ENCODE measurements around the gene ITGB1BP2. TPM values are rescaled to one million over a fixed set of nuclear protein-coding genes. Genes with fewer than 3 reads are reported as not detected.
"Not testable (repeated sequence)": the region's sequence is repeated elsewhere in the genome, so short reads cannot be mapped to it uniquely, and the experiment has no call there.

The ITGB1BP2 gene
- total RNA-seq, 2 experiments from 2014 or later, result 5.6 to 6.3 TPM

GRCh38 chrX:71321731-71322130, 20.2 kb downstream of the ITGB1BP2 start:
- Mint-ChIP-seq H3K4me1 (no peaks in the 10 kb centered on the region), H3K27ac (no peak overlapping the region), H3K9me3 (ENCODE audit: low read depth) (no peaks in the 10 kb centered on the region), H3K27me3 (no peaks in the 10 kb centered on the region), H3K36me3 (peaks cover 21% of the 10 kb centered on the region), H3K4me3 (no peak overlapping the region)
- DNase-seq (no peak), ATAC-seq (no peak)
- CTCF ChIA-PET, result no interaction called here

- CTCF ChIA-PET, H3K27ac Mint-ChIP-seq: not testable (repeated sequence)
Measured at GRCh38 chrX:71324452-71324851, 22.9 kb downstream of the ITGB1BP2 start.

GRCh38 chrX:71326394-71326793, 24.8 kb downstream of the ITGB1BP2 start:
- CTCF ChIA-PET, result no interaction called here
- Mint-ChIP-seq H3K4me3 (no peak overlapping the region), H3K36me3 (peaks cover 24% of the 10 kb centered on the region), H3K27ac (no peak overlapping the region), H3K4me1 (no peaks in the 10 kb centered on the region), H3K27me3 (no peaks in the 10 kb centered on the region), H3K9me3 (ENCODE audit: low read depth) (no peaks in the 10 kb centered on the region)
- ATAC-seq, result no peak
- DNase-seq, result no peak

More at GRCh38 chrX:71324452-71324851, 22.9 kb downstream of the ITGB1BP2 start:
- not testable (repeated sequence) for ATAC-seq; H3K4me1 Mint-ChIP-seq; DNase-seq; H3K4me3 Mint-ChIP-seq; H3K27me3 Mint-ChIP-seq; H3K9me3 Mint-ChIP-seq (ENCODE audit: low read depth)
- H3K36me3 Mint-ChIP-seq, result peaks cover 26% of the 10 kb centered on the region

GRCh38 chrX:71349151-71349665, 47.7 kb downstream of the ITGB1BP2 start:
- H3K27ac Mint-ChIP-seq; CTCF ChIA-PET; H3K4me1 Mint-ChIP-seq; ATAC-seq; DNase-seq; H3K9me3 Mint-ChIP-seq (ENCODE audit: low read depth); H3K4me3 Mint-ChIP-seq; H3K27me3 Mint-ChIP-seq; H3K36me3 Mint-ChIP-seq: not testable (repeated sequence)

- H3K36me3 Mint-ChIP-seq; ATAC-seq; CTCF ChIA-PET; H3K9me3 Mint-ChIP-seq (ENCODE audit: low read depth); DNase-seq; H3K4me3 Mint-ChIP-seq; H3K4me1 Mint-ChIP-seq; H3K27ac Mint-ChIP-seq; H3K27me3 Mint-ChIP-seq: not testable (repeated sequence)
Measured at GRCh38 chrX:71349867-71350266, 48.3 kb downstream of the ITGB1BP2 start.

- H3K9me3 Mint-ChIP-seq (ENCODE audit: low read depth); H3K36me3 Mint-ChIP-seq; H3K4me3 Mint-ChIP-seq; DNase-seq; H3K4me1 Mint-ChIP-seq; H3K27me3 Mint-ChIP-seq; H3K27ac Mint-ChIP-seq; CTCF ChIA-PET; ATAC-seq: not testable (repeated sequence)
Measured at GRCh38 chrX:71352439-71352838, 50.9 kb downstream of the ITGB1BP2 start.

Other genes starting within 250 kb of the ITGB1BP2 start
- 10 to 100 TPM; 37.1 to 46.2 TPM for gene SNX12, start 233.4 kb upstream of the ITGB1BP2 start, total RNA-seq
- 10 to 100 TPM; 14.6 to 15.1 TPM for gene FOXO4, start 205.9 kb upstream of the ITGB1BP2 start, total RNA-seq
- gene CXorf65, start 195.0 kb upstream of the ITGB1BP2 start, total RNA-seq, result 10 to 100 TPM; 12.1 to 18.3 TPM
- gene IL2RG, start 190.2 kb upstream of the ITGB1BP2 start, total RNA-seq, result 100 to 1,000 TPM; 370 to 512 TPM
- 10 to 100 TPM; 45.9 to 62.2 TPM for gene MED12, start 183.2 kb upstream of the ITGB1BP2 start, total RNA-seq
- 1 to 10 TPM in 1 of 2 experiments, under 1 TPM in 1; 0.87 to 1.3 TPM for gene NLGN3, start 156.9 kb upstream of the ITGB1BP2 start, total RNA-seq
- not detected for gene GJB1, start 78.5 kb upstream of the ITGB1BP2 start, total RNA-seq
- gene ZMYM3, start 47.6 kb upstream of the ITGB1BP2 start, total RNA-seq, result 10 to 100 TPM; 25.8 to 29.1 TPM
- gene NONO, start 18.1 kb upstream of the ITGB1BP2 start, total RNA-seq, result 100 to 1,000 TPM; 430 to 514 TPM
- 10 to 100 TPM; 35.3 to 46.1 TPM for gene TAF1, start 64.6 kb downstream of the ITGB1BP2 start, total RNA-seq
- gene OGT, start 231.4 kb downstream of the ITGB1BP2 start, total RNA-seq, result 100 to 1,000 TPM; 365 to 381 TPM

Data from activated CD8-positive, alpha-beta memory T cell treated with anti-CD3 and anti-CD28 coated beads, Interleukin-2, amount 10 ng/mL, durations not matched to agents 7 days and 5 days (primary cell).